Measurements from ENCODE around the gene FRMD3.

- TF ChIP-seq GATA3 (IDR thresholded peaks at IDR 0.05; ENCODE audit: low read depth, low read length), result no peak
- no peak for TF ChIP-seq GATA2 (IDR thresholded peaks at IDR 0.05; ENCODE audit: low read depth, low read length)
Measured at GRCh38 chr9:83434254-83434653, 103.9 kb downstream of the FRMD3 start.
